ENCODE results near the gene FAM216A.
"Not testable (repeated sequence)": the region's sequence is repeated elsewhere in the genome, so short reads cannot be mapped to it uniquely, and the experiment has no call there.

Gene FAM216A

GRCh38 chr12:110449799-110450497 lies 18.7 kb upstream of the FAM216A start, which contains the start of gene ARPC3:
TSS of gene ARPC3 (minus strand) at chr12:110450337. CDS start at chr12:110450260, 77 bp downstream.
- Histone ChIP-seq H3K27ac (ENCODE audit: low read depth, low read length, severe bottlenecking) (peak within 1 kb of the TSS; percentile 98), H3K36me3 (ENCODE audit: control insufficient read depth, insufficient read depth, low read length) (peaks cover 69% of the 10 kb centered on the region), H3K4me1 (ENCODE audit: control insufficient read depth, insufficient read depth, low read length, poor library complexity, severe bottlenecking) (no peaks in the 10 kb centered on the region), H3K4me3 (ENCODE audit: extremely low read depth, insufficient read depth, low read length, poor library complexity, severe bottlenecking) (peak within 1 kb of the TSS; percentile 96), H3K9me3 (ENCODE audit: control insufficient read depth, low read length) (no peaks in the 10 kb centered on the region)
- WGBS, 2 experiments (ENCODE audit: insufficient coverage in 2 of 2), result 1% methylated on average over 40 to 43 of the region's 51 CpGs

DNA sequence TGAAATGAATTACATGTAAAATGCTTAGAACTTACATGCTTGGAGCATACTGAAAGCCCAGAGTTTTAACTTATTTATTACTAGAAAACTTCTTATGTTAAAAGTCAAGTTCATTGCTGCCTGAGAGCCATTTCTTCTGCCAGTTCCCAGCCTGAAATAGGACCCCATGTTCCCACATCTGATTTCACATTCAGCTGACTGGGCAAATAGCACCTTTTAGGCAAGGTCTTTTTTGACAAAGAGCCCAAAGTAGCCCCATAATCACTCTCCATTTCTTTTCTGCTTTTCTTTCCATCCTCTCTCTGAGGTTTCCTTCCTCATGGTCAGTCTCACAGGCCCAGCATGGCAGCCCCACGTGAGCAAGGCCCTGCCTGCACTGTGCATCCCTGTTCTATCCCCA lies 17.4 kb upstream of the FAM216A start:
- 100% methylated on average over 1 of the region's 1 CpG for WGBS, 2 experiments (ENCODE audit: insufficient coverage in 2 of 2)
- no peaks in the 10 kb centered on the region for H3K9me3 ChIP-seq (ENCODE audit: control insufficient read depth, low read length)
- H3K36me3 ChIP-seq (ENCODE audit: control insufficient read depth, insufficient read depth, low read length), result peaks cover 68% of the 10 kb centered on the region
- H3K4me1 ChIP-seq (ENCODE audit: control insufficient read depth, insufficient read depth, low read length, poor library complexity, severe bottlenecking), result no peaks in the 10 kb centered on the region
- no peak overlapping the region for H3K27ac ChIP-seq (ENCODE audit: low read depth, low read length, severe bottlenecking)
- no peak overlapping the region for H3K4me3 ChIP-seq (ENCODE audit: extremely low read depth, insufficient read depth, low read length, poor library complexity, severe bottlenecking)

DNA sequence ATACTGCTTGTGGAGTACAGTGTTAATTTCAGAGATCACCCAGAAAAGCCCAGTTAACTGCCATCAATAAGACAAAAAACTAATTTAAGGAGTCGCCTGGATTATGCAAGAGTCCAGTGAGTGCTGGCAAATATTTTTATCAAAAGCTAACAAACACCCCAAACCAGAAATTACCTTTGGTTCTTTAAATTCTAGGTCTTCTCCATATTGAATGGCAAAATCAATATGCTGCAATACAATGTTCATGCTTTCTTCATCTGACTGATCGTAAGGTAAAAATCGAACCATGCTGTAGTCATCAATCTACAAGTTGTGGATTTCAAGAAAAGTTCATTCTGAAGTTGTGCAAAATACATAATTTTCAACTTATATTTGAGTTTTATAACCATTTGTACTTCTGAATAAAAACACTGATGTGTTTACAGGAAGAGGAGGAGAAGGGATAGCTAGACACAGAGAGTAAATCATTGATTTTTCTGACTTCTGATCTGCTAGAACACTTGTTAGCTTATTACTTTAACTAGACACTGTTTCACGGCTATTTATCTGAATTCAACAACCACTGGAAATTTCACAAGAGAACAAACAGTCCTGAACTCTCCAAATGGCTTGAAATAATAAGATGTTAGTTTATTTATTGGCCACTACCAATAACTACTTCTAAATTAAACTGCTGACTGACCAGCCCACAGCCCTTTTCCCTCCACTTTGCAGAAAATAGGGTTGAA lies 14.9 kb upstream of the FAM216A start:
- peaks cover 65% of the 10 kb centered on the region for H3K36me3 ChIP-seq (ENCODE audit: control insufficient read depth, insufficient read depth, low read length)
- H3K9me3 ChIP-seq (ENCODE audit: control insufficient read depth, low read length), result no peaks in the 10 kb centered on the region
- H3K4me3 ChIP-seq (ENCODE audit: extremely low read depth, insufficient read depth, low read length, poor library complexity, severe bottlenecking), result no peak overlapping the region
- H3K4me1 ChIP-seq (ENCODE audit: control insufficient read depth, insufficient read depth, low read length, poor library complexity, severe bottlenecking), result no peaks in the 10 kb centered on the region
- no peak overlapping the region for H3K27ac ChIP-seq (ENCODE audit: low read depth, low read length, severe bottlenecking)
- 95 to 100% methylated on average over 3 of the region's 4 CpGs for WGBS, 2 experiments (ENCODE audit: insufficient coverage in 2 of 2)

- H3K4me1 ChIP-seq (ENCODE audit: control insufficient read depth, insufficient read depth, low read length, poor library complexity, severe bottlenecking), result no peaks in the 10 kb centered on the region
- WGBS, 2 experiments (ENCODE audit: insufficient coverage in 2 of 2), result 100% methylated on average over 1 of the region's 4 CpGs; no CpG with 5 or more reads in 1 of the 2 experiments
- no peak overlapping the region for H3K4me3 ChIP-seq (ENCODE audit: extremely low read depth, insufficient read depth, low read length, poor library complexity, severe bottlenecking)
- H3K9me3 ChIP-seq (ENCODE audit: control insufficient read depth, low read length), result no peaks in the 10 kb centered on the region
- H3K36me3 ChIP-seq (ENCODE audit: control insufficient read depth, insufficient read depth, low read length), result peaks cover 79% of the 10 kb centered on the region
- no peak overlapping the region for H3K27ac ChIP-seq (ENCODE audit: low read depth, low read length, severe bottlenecking)
Measured at GRCh38 chr12:110458756-110459155, 9.9 kb upstream of the FAM216A start.

DNA sequence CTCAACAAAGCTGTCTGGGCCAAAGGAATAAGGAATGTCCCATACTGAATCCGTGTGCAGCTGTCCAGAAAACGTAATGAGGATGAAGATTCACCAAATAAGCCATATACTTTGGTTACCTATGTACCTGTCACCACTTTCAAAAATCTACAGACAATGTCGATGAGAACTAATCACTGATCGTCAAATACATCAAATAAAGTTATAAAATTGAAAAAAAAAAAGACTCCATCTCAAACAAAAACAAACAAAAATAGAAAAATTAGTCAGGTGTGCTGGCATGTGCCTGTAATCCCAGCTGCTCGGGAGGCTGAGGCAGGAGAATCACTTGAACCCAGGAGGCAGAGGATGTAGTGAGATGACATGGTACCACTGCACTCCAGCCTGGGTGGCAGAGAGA lies 7.5 kb upstream of the FAM216A start:
- H3K4me1 ChIP-seq (ENCODE audit: control insufficient read depth, insufficient read depth, low read length, poor library complexity, severe bottlenecking); H3K9me3 ChIP-seq (ENCODE audit: control insufficient read depth, low read length); H3K27ac ChIP-seq (ENCODE audit: low read depth, low read length, severe bottlenecking); H3K4me3 ChIP-seq (ENCODE audit: extremely low read depth, insufficient read depth, low read length, poor library complexity, severe bottlenecking): not testable (repeated sequence)
- WGBS, 2 experiments (ENCODE audit: insufficient coverage in 2 of 2), result 94% methylated on average over 2 to 3 of the region's 5 CpGs
- peaks cover 70% of the 10 kb centered on the region for H3K36me3 ChIP-seq (ENCODE audit: control insufficient read depth, insufficient read depth, low read length)

- Histone ChIP-seq H3K27ac (ENCODE audit: low read depth, low read length, severe bottlenecking) (no peak overlapping the region), H3K4me3 (ENCODE audit: extremely low read depth, insufficient read depth, low read length, poor library complexity, severe bottlenecking) (no peak overlapping the region), H3K9me3 (ENCODE audit: control insufficient read depth, low read length) (no peaks in the 10 kb centered on the region), H3K36me3 (ENCODE audit: control insufficient read depth, insufficient read depth, low read length) (peaks cover 38% of the 10 kb centered on the region), H3K4me1 (ENCODE audit: control insufficient read depth, insufficient read depth, low read length, poor library complexity, severe bottlenecking) (peaks cover 6% of the 10 kb centered on the region)
- WGBS, 2 experiments (ENCODE audit: insufficient coverage in 2 of 2), result 94% methylated on average over 2 of the region's 2 CpGs; no CpG with 5 or more reads in 1 of the 2 experiments
Measured at GRCh38 chr12:110465024-110465423, 3.6 kb upstream of the FAM216A start.

GRCh38 chr12:110465765-110466164 lies 2.9 kb upstream of the FAM216A start:
- H3K36me3 ChIP-seq (ENCODE audit: control insufficient read depth, insufficient read depth, low read length), result peaks cover 32% of the 10 kb centered on the region
- WGBS, 2 experiments (ENCODE audit: insufficient coverage in 2 of 2), result 94 to 96% methylated on average over 11 of the region's 11 CpGs
- not testable (repeated sequence) for H3K9me3 ChIP-seq (ENCODE audit: control insufficient read depth, low read length); H3K27ac ChIP-seq (ENCODE audit: low read depth, low read length, severe bottlenecking); H3K4me3 ChIP-seq (ENCODE audit: extremely low read depth, insufficient read depth, low read length, poor library complexity, severe bottlenecking); H3K4me1 ChIP-seq (ENCODE audit: control insufficient read depth, insufficient read depth, low read length, poor library complexity, severe bottlenecking)

- Histone ChIP-seq H3K36me3 (ENCODE audit: control insufficient read depth, insufficient read depth, low read length) (peaks cover 26% of the 10 kb centered on the region), H3K9me3 (ENCODE audit: control insufficient read depth, low read length) (no peaks in the 10 kb centered on the region), H3K27ac (ENCODE audit: low read depth, low read length, severe bottlenecking) (no peak overlapping the region), H3K4me1 (ENCODE audit: control insufficient read depth, insufficient read depth, low read length, poor library complexity, severe bottlenecking) (peaks cover 7% of the 10 kb centered on the region), H3K4me3 (ENCODE audit: extremely low read depth, insufficient read depth, low read length, poor library complexity, severe bottlenecking) (peak overlapping the region; percentile 85)
- WGBS, 2 experiments (ENCODE audit: insufficient coverage in 2 of 2), result 85 to 89% methylated on average over 5 of the region's 5 CpGs
Measured at GRCh38 chr12:110466791-110467190, 1.9 kb upstream of the FAM216A start.

DNA sequence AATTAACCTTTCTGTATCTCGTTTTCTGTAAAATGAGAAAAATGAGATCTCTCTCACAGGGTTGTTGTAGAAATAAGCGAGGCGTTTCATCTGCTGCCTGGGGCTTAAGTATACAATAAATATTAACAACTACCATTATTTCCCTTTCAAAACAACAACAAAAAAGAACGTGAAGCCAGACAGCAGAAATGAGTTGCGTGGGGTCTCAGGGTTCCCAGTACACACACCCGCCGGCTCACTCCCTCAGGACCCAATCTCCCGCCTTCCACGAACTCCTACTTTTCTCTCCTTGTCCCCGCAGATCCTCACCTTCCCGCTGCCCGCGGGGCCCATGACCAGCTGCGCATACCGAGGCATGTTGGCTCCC lies 815 bp upstream of the FAM216A start:
- H3K4me1 ChIP-seq (ENCODE audit: control insufficient read depth, insufficient read depth, low read length, poor library complexity, severe bottlenecking), result peaks cover 7% of the 10 kb centered on the region
- peak overlapping the region; percentile 85 for H3K4me3 ChIP-seq (ENCODE audit: extremely low read depth, insufficient read depth, low read length, poor library complexity, severe bottlenecking)
- peak overlapping the region; percentile 98 for H3K27ac ChIP-seq (ENCODE audit: low read depth, low read length, severe bottlenecking)
- H3K9me3 ChIP-seq (ENCODE audit: control insufficient read depth, low read length), result no peaks in the 10 kb centered on the region
- WGBS, 2 experiments (ENCODE audit: insufficient coverage in 2 of 2), result 0% methylated on average over 11 to 12 of the region's 15 CpGs
- peaks cover 20% of the 10 kb centered on the region for H3K36me3 ChIP-seq (ENCODE audit: control insufficient read depth, insufficient read depth, low read length)

DNA sequence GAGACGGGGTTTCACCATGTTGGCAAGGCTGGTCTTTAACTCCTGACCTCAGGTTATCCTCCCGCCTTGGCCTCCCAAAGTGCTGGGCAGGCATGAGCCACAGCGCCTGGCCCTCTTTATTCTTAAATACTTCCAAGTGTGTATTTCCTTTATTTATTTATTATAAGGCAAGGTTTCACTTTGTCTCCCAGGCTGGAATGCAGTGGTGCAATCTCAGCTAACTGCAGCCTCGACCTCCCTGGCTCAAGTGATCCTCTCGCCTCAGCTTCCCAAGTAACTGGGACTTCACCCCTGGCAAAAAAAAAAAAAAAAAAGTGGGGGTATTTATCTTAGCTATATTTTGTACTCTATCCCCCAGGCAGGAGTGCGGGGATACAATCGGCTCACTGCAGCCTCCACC lies 6.8 kb downstream of the FAM216A start:
- Histone ChIP-seq H3K4me3 (ENCODE audit: extremely low read depth, insufficient read depth, low read length, poor library complexity, severe bottlenecking) (no peak overlapping the region), H3K4me1 (ENCODE audit: control insufficient read depth, insufficient read depth, low read length, poor library complexity, severe bottlenecking) (no peaks in the 10 kb centered on the region), H3K36me3 (ENCODE audit: control insufficient read depth, insufficient read depth, low read length) (peaks cover 34% of the 10 kb centered on the region), H3K27ac (ENCODE audit: low read depth, low read length, severe bottlenecking) (no peak overlapping the region), H3K9me3 (ENCODE audit: control insufficient read depth, low read length) (no peaks in the 10 kb centered on the region)
- 100% methylated on average over 1 to 2 of the region's 7 CpGs for WGBS, 2 experiments (ENCODE audit: insufficient coverage in 2 of 2)
